Naive thymus-derived CD4-positive, alpha-beta T cell (primary cell): ENCODE measurements around the gene VPS13A. TPM values are rescaled to one million over a fixed set of nuclear protein-coding genes. Genes with fewer than 3 reads are reported as not detected.

Source experiments
- ATAC-seq: fragments of 150-1000 bp; cut with Tn5 transposase; 2 replicates; pipeline ENCODE4 v1.10.0; 2021; ENCODE audit warnings: mild to moderate bottlenecking, moderate library complexity
- CTCF ChIA-PET: fragments of 350-600 bp; sonication (Branson Sonifier 250); formaldehyde crosslinking; loops from one replicate; lab custom pipeline; 2021; ENCODE audit warnings: antibody characterized with exemption; lab: Charles Lee
- POLR2A ChIA-PET: fragments of 350-600 bp; sonication (Branson Sonifier 250); formaldehyde crosslinking; loops from one replicate; lab custom pipeline; 2021; ENCODE audit warnings: antibody characterized with exemption, inconsistent platforms; lab: Charles Lee
- DNase-seq, 9 donors: peaks; one replicate each; pipeline versions ENCODE4 v3.0.0 to v3.0.0-alpha.2; 2020 to 2022; ENCODE audit warnings: mixed read lengths in 1 of 9
- H3K27ac ChIP-seq: one replicate; pipeline ENCODE4 v1.7.0; 2013; ENCODE audit warnings: mild to moderate bottlenecking, low read depth, low read length, moderate library complexity
- H3K27me3 ChIP-seq, 2 donors: one replicate each; pipeline ENCODE4 v1.7.0; 2013; ENCODE audit warnings: low read length in 2 of 2, mild to moderate bottlenecking in 2 of 2, moderate library complexity in 2 of 2; ENCODE audit not compliant: control insufficient read depth in 2 of 2, insufficient read depth in 2 of 2
- H3K36me3 ChIP-seq, 3 experiments: 1 replicate in 2 of 3; 2 replicates in 1 of 3; pipeline ENCODE4 v1.7.0; 2013; ENCODE audit warnings: low read length in 3 of 3, mild to moderate bottlenecking in 3 of 3, moderate library complexity in 1 of 3; ENCODE audit not compliant: insufficient read depth in 3 of 3, control insufficient read depth in 2 of 3
- H3K4me1 ChIP-seq, 2 donors: one replicate each; pipeline ENCODE4 v1.7.0; 2013; ENCODE audit warnings: low read length in 2 of 2, mild to moderate bottlenecking in 2 of 2, moderate library complexity in 1 of 2; ENCODE audit not compliant: control insufficient read depth in 2 of 2, insufficient read depth in 2 of 2
- H3K4me3 ChIP-seq: 2 replicates; pipeline ENCODE4 v1.7.0; 2013; ENCODE audit warnings: mild to moderate bottlenecking, low read length
- H3K9me3 ChIP-seq, 3 experiments: 1 replicate in 2 of 3; 2 replicates in 1 of 3; pipeline ENCODE4 v1.7.0; 2013; ENCODE audit warnings: low read length in 3 of 3; ENCODE audit not compliant: control insufficient read depth in 2 of 3
- H3K27ac Mint-ChIP-seq, 9 donors: one replicate each; pipeline ENCODE4 v1.8.0; 2020 to 2022; ENCODE audit warnings: mixed read lengths in 9 of 9, mild to moderate bottlenecking in 8 of 9, moderate library complexity in 5 of 9, inconsistent platforms in 2 of 9
- H3K27me3 Mint-ChIP-seq, 5 donors: one replicate each; pipeline ENCODE4 v1.8.0; 2021 to 2022; ENCODE audit warnings: mixed read lengths in 5 of 5, mild to moderate bottlenecking in 1 of 5
- H3K36me3 Mint-ChIP-seq, 5 donors: one replicate each; pipeline ENCODE4 v1.8.0; 2020 to 2022; ENCODE audit warnings: mixed read lengths in 5 of 5, mild to moderate bottlenecking in 3 of 5, inconsistent platforms in 1 of 5
- H3K4me1 Mint-ChIP-seq, 7 donors: one replicate each; pipeline ENCODE4 v1.8.0; 2020 to 2022; ENCODE audit warnings: mixed read lengths in 7 of 7, mild to moderate bottlenecking in 3 of 7, inconsistent platforms in 1 of 7
- H3K4me3 Mint-ChIP-seq, 10 donors: one replicate each; pipeline ENCODE4 v1.8.0; 2020 to 2022; ENCODE audit warnings: mild to moderate bottlenecking in 10 of 10, mixed read lengths in 10 of 10, moderate library complexity in 6 of 10, inconsistent platforms in 2 of 10
- H3K9me3 Mint-ChIP-seq, 11 donors: one replicate each; pipeline ENCODE4 v1.8.0; 2020 to 2022; ENCODE audit warnings: mixed read lengths in 11 of 11, mild to moderate bottlenecking in 4 of 11, inconsistent platforms in 1 of 11, moderate library complexity in 1 of 11
- intact Hi-C, 2 donors: fragments of 100-400 bp; cut with micrococcal nuclease; formaldehyde crosslinking; loops; one replicate each; pipeline ENCODE4 v1.15.1; 2023
- polyA plus RNA-seq, 2 donors: library from polyadenylated mRNA; unstranded; fragments of 300-500 nt; fragmentation: Illumina TruSeq; gene quantifications; one replicate each; pipeline ENCODE4 v1.2.3, GENCODE V29; 2021
- total RNA-seq, 6 experiments: library from RNA in 5 of 6; stranded (reverse) in 5 of 6; gene quantifications; 1 replicate in 5 of 6; 2 replicates in 1 of 6; pipeline ENCODE4 v1.2.3 and lab custom pipeline; 2021 to 2026

Gene VPS13A
- total and polyA plus RNA-seq, 7 experiments from 2014 or later = 3.0 to 52.8 (median 40.9) TPM

DNA sequence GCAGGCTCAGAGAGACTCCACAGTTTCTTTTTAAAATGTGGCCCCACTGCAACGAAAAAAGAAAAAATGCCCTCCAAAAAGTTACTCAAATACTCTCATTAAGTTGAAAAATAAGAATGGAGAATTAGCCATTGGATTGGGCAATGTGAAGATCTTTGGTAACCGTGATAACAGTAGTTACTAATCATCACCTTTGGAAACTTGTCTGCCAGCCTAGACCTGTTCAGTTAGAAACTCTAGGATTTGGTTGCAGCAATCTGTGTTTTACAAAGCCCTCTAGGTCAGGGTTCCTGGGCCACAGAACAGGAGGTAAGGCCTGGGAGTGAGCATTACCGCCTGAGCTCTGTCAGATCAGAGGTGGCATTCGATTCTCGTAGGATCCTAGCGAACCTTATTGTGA, 34.2 kb downstream of the VPS13A start:
- Histone ChIP-seq H3K36me3 (peaks cover 0 to 6% (median 0%) of the 10 kb centered on the region in 3 experiments), H3K4me1 (no peaks in the 10 kb centered on the region), H3K4me3 (no peak overlapping the region), H3K27me3 (no peaks in the 10 kb centered on the region), H3K27ac (no peak overlapping the region), H3K9me3 (no peaks in the 10 kb centered on the region)
- H3K27me3 Mint-ChIP-seq = no peaks in the 10 kb centered on the region
- no peak overlapping the region for H3K27ac Mint-ChIP-seq
- ATAC-seq (no peak), DNase-seq (no peak)
- intact Hi-C loops = no loop called here
- H3K4me1 Mint-ChIP-seq = no peaks in the 10 kb centered on the region
- H3K9me3 Mint-ChIP-seq = no peaks in the 10 kb centered on the region
- H3K4me3 Mint-ChIP-seq = no peak overlapping the region
- peaks cover 0 to 15% (median 4%) of the 10 kb centered on the region in 5 donors for H3K36me3 Mint-ChIP-seq
- POLR2A ChIA-PET = no interaction called here
- CTCF ChIA-PET = no interaction called here

DNA sequence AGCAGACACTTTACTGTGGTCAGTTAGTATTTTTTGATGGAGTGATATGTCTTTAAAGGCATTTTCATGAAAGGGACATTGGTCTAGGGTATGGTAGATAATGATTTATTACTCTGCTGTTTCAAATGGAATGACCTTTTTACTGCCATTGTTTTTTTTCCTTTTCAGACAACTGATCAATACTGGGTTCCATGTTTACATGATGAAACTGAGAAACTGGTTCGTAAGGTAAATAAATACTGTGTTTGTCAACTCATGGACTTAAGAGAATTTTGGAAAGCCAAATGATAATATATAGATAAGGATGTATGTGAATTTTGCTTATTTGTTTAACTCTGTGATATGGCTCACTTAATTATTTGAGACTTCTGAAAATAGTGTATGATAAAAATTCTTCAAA, 35.5 kb downstream of the VPS13A start:
- Histone ChIP-seq H3K27me3 (no peaks in the 10 kb centered on the region), H3K27ac (no peak overlapping the region), H3K4me3 (no peak overlapping the region), H3K4me1 (no peaks in the 10 kb centered on the region), H3K36me3 (peaks cover 0 to 6% (median 0%) of the 10 kb centered on the region in 3 experiments), H3K9me3 (no peaks in the 10 kb centered on the region)
- POLR2A ChIA-PET = no interaction called here
- CTCF ChIA-PET = interaction anchor here (0.8 kb wide), 1 partner anchor 22 kb away, joined by 3 read pairs; no protein-coding TSS in a partner anchor
- Mint-ChIP-seq H3K27me3 (no peaks in the 10 kb centered on the region), H3K4me1 (no peaks in the 10 kb centered on the region), H3K27ac (peak overlapping the region in 1 of 9 donors; percentile 8), H3K36me3 (peaks cover 0 to 22% (median 4%) of the 10 kb centered on the region in 5 donors), H3K9me3 (no peaks in the 10 kb centered on the region), H3K4me3 (no peak overlapping the region)
- intact Hi-C loops = no loop called here
- no peak for DNase-seq
- no peak for ATAC-seq

GRCh38 chr9:77215874-77216273, 38.5 kb downstream of the VPS13A start:
- no peak for ATAC-seq
- intact Hi-C loops = loop anchor here (1.0 kb wide), 1 partner anchor 49 kb away; no protein-coding TSS in a partner anchor
- H3K27ac Mint-ChIP-seq = no peak overlapping the region
- H3K36me3 Mint-ChIP-seq = peaks cover 0 to 38% (median 8%) of the 10 kb centered on the region in 5 donors
- H3K27ac ChIP-seq = no peak overlapping the region
- no peak overlapping the region for H3K4me3 Mint-ChIP-seq
- no peaks in the 10 kb centered on the region for H3K27me3 Mint-ChIP-seq
- CTCF ChIA-PET = interaction anchor here (1.6 kb wide), 1 partner anchor 48 kb away, joined by 10 read pairs; no protein-coding TSS in a partner anchor
- H3K9me3 ChIP-seq = no peaks in the 10 kb centered on the region
- H3K4me1 Mint-ChIP-seq = no peaks in the 10 kb centered on the region
- POLR2A ChIA-PET = interaction anchor here (0.8 kb wide), 1 partner anchor 49 kb away, joined by 3 read pairs; no protein-coding TSS in a partner anchor
- no peaks in the 10 kb centered on the region for H3K9me3 Mint-ChIP-seq
- peak in 1 of 9 donors; percentile 2 for DNase-seq
- H3K36me3 ChIP-seq = peaks cover 0 to 8% (median 0%) of the 10 kb centered on the region in 3 experiments
- no peaks in the 10 kb centered on the region for H3K4me1 ChIP-seq
- H3K4me3 ChIP-seq = no peak overlapping the region
- no peaks in the 10 kb centered on the region for H3K27me3 ChIP-seq

DNA sequence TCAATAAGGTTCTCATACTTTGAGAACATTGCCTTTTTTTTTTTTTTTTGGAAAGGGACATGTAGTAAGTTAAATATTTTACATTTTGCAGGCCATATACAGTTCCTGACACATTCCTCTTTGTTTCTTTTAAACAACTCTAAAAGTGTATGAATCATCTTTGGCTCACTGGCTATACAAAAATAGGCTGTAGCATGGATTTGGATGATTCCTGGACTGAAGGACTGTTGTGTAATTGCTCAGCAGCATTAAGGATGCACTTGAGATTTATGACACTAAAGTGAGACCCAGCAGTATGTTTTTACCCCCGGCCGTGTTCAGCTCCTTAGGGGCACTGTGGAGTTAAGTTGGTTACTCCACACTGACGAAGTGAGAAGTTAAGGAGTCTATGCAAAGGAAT, 41.3 kb downstream of the VPS13A start:
- ChIA-PET POLR2A (no interaction called here), CTCF (no interaction called here)
- H3K27ac ChIP-seq = no peak overlapping the region
- no peak for ATAC-seq
- intact Hi-C loops = no loop called here
- no peaks in the 10 kb centered on the region for H3K4me1 Mint-ChIP-seq
- no peaks in the 10 kb centered on the region for H3K27me3 ChIP-seq
- peak overlapping the region in 1 of 9 donors; percentile 63 for H3K27ac Mint-ChIP-seq
- no peaks in the 10 kb centered on the region for H3K9me3 Mint-ChIP-seq
- H3K27me3 Mint-ChIP-seq = no peaks in the 10 kb centered on the region
- no peaks in the 10 kb centered on the region for H3K9me3 ChIP-seq
- no peak overlapping the region for H3K4me3 Mint-ChIP-seq
- H3K36me3 Mint-ChIP-seq = peaks cover 6 to 52% (median 22%) of the 10 kb centered on the region in 5 donors
- H3K36me3 ChIP-seq = peaks cover 0 to 15% (median 4%) of the 10 kb centered on the region in 3 experiments
- H3K4me1 ChIP-seq = no peaks in the 10 kb centered on the region
- DNase-seq = no peak
- H3K4me3 ChIP-seq = no peak overlapping the region

- Histone ChIP-seq H3K9me3 (no peaks in the 10 kb centered on the region), H3K27me3 (no peaks in the 10 kb centered on the region), H3K4me1 (no peaks in the 10 kb centered on the region), H3K4me3 (no peak overlapping the region), H3K36me3 (peaks cover 0 to 12% (median 4%) of the 10 kb centered on the region in 3 experiments), H3K27ac (no peak overlapping the region)
- DNase-seq = no peak
- ChIA-PET POLR2A (no interaction called here), CTCF (no interaction called here)
- Mint-ChIP-seq H3K9me3 (no peaks in the 10 kb centered on the region), H3K27ac (no peak overlapping the region), H3K4me3 (no peak overlapping the region), H3K4me1 (peaks cover 0 to 6% (median 0%) of the 10 kb centered on the region in 7 donors), H3K36me3 (peaks cover 10 to 62% (median 27%) of the 10 kb centered on the region in 5 donors), H3K27me3 (no peaks in the 10 kb centered on the region)
- ATAC-seq = no peak
- intact Hi-C loops = no loop called here
Measured at GRCh38 chr9:77221431-77221830, 44.1 kb downstream of the VPS13A start.

DNA sequence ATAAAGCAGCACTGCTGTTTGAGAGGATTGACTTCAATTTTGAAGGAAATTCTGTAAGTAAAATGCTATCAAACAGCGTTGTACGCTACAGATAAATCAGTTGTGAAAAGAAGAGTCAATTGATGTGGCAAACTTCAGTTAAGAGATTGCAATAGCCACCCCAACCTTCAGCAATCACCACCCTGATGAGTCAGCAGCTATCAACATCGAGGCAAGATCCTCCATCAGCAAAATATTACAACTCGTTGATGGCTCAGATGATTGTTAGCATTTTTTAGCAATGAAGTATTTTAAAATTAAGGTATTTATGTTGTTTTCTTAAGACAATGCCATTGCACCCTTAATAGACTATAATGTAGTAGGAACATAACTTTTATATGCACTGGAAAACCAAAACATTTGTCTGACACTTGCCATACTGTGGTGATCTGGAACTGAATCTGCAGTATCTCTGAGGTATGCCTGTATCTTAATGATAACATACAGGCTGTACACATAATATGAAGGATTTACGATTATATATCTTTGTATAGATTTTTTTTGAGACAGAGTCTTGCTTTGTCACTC, 47.5 kb downstream of the VPS13A start:
- peaks cover 0 to 25% (median 4%) of the 10 kb centered on the region in 3 experiments for H3K36me3 ChIP-seq
- H3K27me3 ChIP-seq = no peaks in the 10 kb centered on the region
- no peaks in the 10 kb centered on the region for H3K27me3 Mint-ChIP-seq
- no peak overlapping the region for H3K27ac Mint-ChIP-seq
- DNase-seq (no peak), ATAC-seq (peak; percentile 38)
- intact Hi-C loops = no loop called here
- H3K4me3 ChIP-seq = no peak overlapping the region
- ChIA-PET CTCF (no interaction called here), POLR2A (no interaction called here)
- peaks cover 17 to 61% (median 44%) of the 10 kb centered on the region in 5 donors for H3K36me3 Mint-ChIP-seq
- no peaks in the 10 kb centered on the region for H3K4me1 ChIP-seq
- H3K9me3 Mint-ChIP-seq = peaks cover 0 to 1% (median 0%) of the 10 kb centered on the region in 11 donors
- H3K4me3 Mint-ChIP-seq = no peak overlapping the region
- no peaks in the 10 kb centered on the region for H3K9me3 ChIP-seq
- peaks cover 0 to 6% (median 0%) of the 10 kb centered on the region in 7 donors for H3K4me1 Mint-ChIP-seq
- H3K27ac ChIP-seq = no peak overlapping the region

DNA sequence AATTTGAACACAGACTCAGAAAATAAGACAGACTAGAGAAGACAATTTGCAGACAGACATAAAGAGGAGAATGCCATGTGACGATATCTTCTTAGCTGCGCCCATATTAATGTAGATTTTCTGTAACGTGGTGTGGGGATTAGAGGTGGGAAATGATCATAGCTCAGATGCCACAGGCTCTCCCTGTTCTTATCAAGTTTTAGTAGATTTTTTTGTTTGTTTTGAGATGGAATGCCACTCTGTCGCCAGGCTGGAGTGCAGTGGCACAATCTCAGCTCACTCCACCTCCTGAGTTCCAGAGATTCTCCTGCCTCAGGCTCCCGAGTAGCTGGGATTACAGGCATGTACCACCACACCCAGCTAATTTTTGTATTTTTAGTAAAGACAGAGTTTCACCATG, 59.4 kb downstream of the VPS13A start:
- Histone ChIP-seq H3K27me3 (no peaks in the 10 kb centered on the region), H3K4me3 (no peak overlapping the region), H3K4me1 (no peaks in the 10 kb centered on the region), H3K9me3 (no peaks in the 10 kb centered on the region), H3K36me3 (peaks cover 0 to 6% (median 0%) of the 10 kb centered on the region in 3 experiments), H3K27ac (no peak overlapping the region)
- DNase-seq (no peak), ATAC-seq (no peak)
- peaks cover 0 to 3% (median 0%) of the 10 kb centered on the region in 11 donors for H3K9me3 Mint-ChIP-seq
- CTCF ChIA-PET = no interaction called here
- H3K36me3 Mint-ChIP-seq = peaks cover 17 to 59% (median 29%) of the 10 kb centered on the region in 5 donors
- H3K27me3 Mint-ChIP-seq = no peaks in the 10 kb centered on the region
- POLR2A ChIA-PET = no interaction called here
- no peak overlapping the region for H3K4me3 Mint-ChIP-seq
- no peaks in the 10 kb centered on the region for H3K4me1 Mint-ChIP-seq
- intact Hi-C loops = no loop called here
- no peak overlapping the region for H3K27ac Mint-ChIP-seq
